A549 (cell line): ENCODE results near the gene KIAA0753.
"Not testable (repeated sequence)": the region's sequence is repeated elsewhere in the genome, so short reads cannot be mapped to it uniquely, and the experiment has no call there.

Source experiments
- ESRRA ChIP-seq: fragments of 150-350 bp; IDR thresholded peaks from 2 replicates; pipeline ENCODE4 v1.6.1; 2014; ENCODE audit warnings: mild to moderate bottlenecking, low read length, borderline replicate concordance
- MAFK ChIP-seq: fragments of 450-650 bp; IDR thresholded peaks from 2 replicates; pipeline ENCODE4 v1.6.1; 2014; ENCODE audit not compliant: partially characterized antibody
- POLR2AphosphoS2 ChIP-seq: conservative IDR thresholded peaks from 2 replicates; pipeline ENCODE4 v1.6.1; 2012; ENCODE audit warnings: low read length, improper control_type of control experiment, inconsistent platforms
- RAD21 ChIP-seq, 2 experiments: fragments of >200 bp in 1 of 2; sonication (Bioruptor Twin) in 1 of 2; formaldehyde crosslinking in 1 of 2; IDR thresholded peaks in 1 of 2; conservative IDR thresholded peaks in 1 of 2; 2 replicates in 1 of 2; 3 replicates in 1 of 2; pipeline ENCODE4 v1.6.1; 2012 to 2018; ENCODE audit warnings: inconsistent platforms in 1 of 2
- TF ChIP-seq, protein P1 (sequence below): fragments of >200 bp; sonication (Bioruptor Twin); formaldehyde crosslinking; IDR thresholded peaks from 3 replicates; pipeline ENCODE4 v1.5.1; 2016
- TF ChIP-seq, protein P2 (sequence below): IDR thresholded peaks from 2 replicates; pipeline ENCODE4 v1.6.1; 2012

DNA sequence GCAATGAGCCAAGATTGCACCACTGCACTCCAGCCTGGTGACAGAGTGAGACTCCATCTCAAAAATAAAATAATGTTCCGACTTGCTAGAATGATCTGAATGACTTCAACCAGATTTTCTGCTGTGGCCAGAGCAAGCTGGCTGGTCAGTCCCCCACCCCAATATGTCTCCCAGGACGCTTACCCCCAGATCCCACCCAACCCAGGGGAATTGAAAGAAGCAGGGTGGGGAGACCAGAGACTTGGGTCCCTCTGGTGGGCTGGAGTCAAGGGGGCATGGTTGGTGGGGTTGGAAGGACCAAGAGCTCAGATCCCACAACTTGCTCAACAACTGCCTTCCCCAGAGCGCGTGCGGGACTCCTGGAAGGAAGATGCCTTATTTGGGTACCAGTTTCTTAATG lies 17.9 kb upstream of the KIAA0753 start:
- TF ChIP-seq POLR2AphosphoS2; MAFK; ESRRA; RAD21 (conservative IDR thresholded peaks at IDR 0.05 in 1 of 2, IDR thresholded peaks at IDR 0.05 in 1 of 2): not testable (repeated sequence)
- TF ChIP-seq, protein P1, sequence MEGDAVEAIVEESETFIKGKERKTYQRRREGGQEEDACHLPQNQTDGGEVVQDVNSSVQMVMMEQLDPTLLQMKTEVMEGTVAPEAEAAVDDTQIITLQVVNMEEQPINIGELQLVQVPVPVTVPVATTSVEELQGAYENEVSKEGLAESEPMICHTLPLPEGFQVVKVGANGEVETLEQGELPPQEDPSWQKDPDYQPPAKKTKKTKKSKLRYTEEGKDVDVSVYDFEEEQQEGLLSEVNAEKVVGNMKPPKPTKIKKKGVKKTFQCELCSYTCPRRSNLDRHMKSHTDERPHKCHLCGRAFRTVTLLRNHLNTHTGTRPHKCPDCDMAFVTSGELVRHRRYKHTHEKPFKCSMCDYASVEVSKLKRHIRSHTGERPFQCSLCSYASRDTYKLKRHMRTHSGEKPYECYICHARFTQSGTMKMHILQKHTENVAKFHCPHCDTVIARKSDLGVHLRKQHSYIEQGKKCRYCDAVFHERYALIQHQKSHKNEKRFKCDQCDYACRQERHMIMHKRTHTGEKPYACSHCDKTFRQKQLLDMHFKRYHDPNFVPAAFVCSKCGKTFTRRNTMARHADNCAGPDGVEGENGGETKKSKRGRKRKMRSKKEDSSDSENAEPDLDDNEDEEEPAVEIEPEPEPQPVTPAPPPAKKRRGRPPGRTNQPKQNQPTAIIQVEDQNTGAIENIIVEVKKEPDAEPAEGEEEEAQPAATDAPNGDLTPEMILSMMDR = not testable (repeated sequence)
- TF ChIP-seq, protein P2, sequence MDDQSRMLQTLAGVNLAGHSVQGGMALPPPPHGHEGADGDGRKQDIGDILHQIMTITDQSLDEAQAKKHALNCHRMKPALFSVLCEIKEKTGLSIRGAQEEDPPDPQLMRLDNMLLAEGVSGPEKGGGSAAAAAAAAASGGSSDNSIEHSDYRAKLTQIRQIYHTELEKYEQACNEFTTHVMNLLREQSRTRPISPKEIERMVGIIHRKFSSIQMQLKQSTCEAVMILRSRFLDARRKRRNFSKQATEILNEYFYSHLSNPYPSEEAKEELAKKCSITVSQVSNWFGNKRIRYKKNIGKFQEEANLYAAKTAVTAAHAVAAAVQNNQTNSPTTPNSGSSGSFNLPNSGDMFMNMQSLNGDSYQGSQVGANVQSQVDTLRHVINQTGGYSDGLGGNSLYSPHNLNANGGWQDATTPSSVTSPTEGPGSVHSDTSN = not testable (repeated sequence)
